HEK293 (cell line): ENCODE results near the gene LILRA6.

Experiments
- GLIS1 ChIP-seq: fragments of 450-650 bp; formaldehyde crosslinking; IDR thresholded peaks from 2 replicates; pipeline ENCODE4 v1.5.1; 2016; ENCODE audit warnings: missing biosample characterization, missing genetic modification characterization
- KLF17 ChIP-seq: fragments of 450-650 bp; formaldehyde crosslinking; IDR thresholded peaks from 2 replicates; pipeline ENCODE4 v1.5.1; 2016; ENCODE audit warnings: missing biosample characterization, missing genetic modification characterization
- KLF9 ChIP-seq: fragments of 450-650 bp; formaldehyde crosslinking; IDR thresholded peaks from 2 replicates; pipeline ENCODE4 v1.5.1; 2016; ENCODE audit warnings: missing biosample characterization, missing genetic modification characterization, low read depth
- MEIS1 ChIP-seq: sonication (generic); formaldehyde crosslinking; IDR thresholded peaks from 2 replicates; pipeline ENCODE4 v1.8.1; 2022; ENCODE audit warnings: missing genetic modification reagents, mild to moderate bottlenecking, borderline replicate concordance
- OVOL3 ChIP-seq: fragments of 450-650 bp; formaldehyde crosslinking; IDR thresholded peaks from 2 replicates; pipeline ENCODE4 v1.5.1; 2016; ENCODE audit warnings: missing biosample characterization, missing genetic modification characterization
- SP3 ChIP-seq: fragments of 450-650 bp; formaldehyde crosslinking; IDR thresholded peaks from 2 replicates; pipeline ENCODE4 v1.5.1; 2016; ENCODE audit warnings: missing biosample characterization, missing genetic modification characterization
- WT1 ChIP-seq: fragments of 450-650 bp; formaldehyde crosslinking; IDR thresholded peaks from 2 replicates; pipeline ENCODE4 v1.5.1; 2016; ENCODE audit warnings: missing biosample characterization, missing genetic modification characterization
- YY1 ChIP-seq: fragments of 450-650 bp; formaldehyde crosslinking; IDR thresholded peaks from 2 replicates; pipeline ENCODE4 v1.5.1; 2018; ENCODE audit warnings: missing biosample characterization, missing genetic modification characterization
- ZBTB48 ChIP-seq: fragments of 450-650 bp; formaldehyde crosslinking; IDR thresholded peaks from 2 replicates; pipeline ENCODE4 v1.5.1; 2016; ENCODE audit warnings: missing biosample characterization, missing genetic modification characterization
- ZFP37 ChIP-seq: fragments of 450-650 bp; formaldehyde crosslinking; IDR thresholded peaks from 2 replicates; pipeline ENCODE4 v1.5.1; 2016; ENCODE audit warnings: missing biosample characterization, missing genetic modification characterization
- ZNF146 ChIP-seq: fragments of 450-650 bp; formaldehyde crosslinking; IDR thresholded peaks from 2 replicates; pipeline ENCODE4 v1.5.1; 2016; ENCODE audit warnings: missing biosample characterization, missing genetic modification characterization
- ZNF16 ChIP-seq: fragments of 450-650 bp; formaldehyde crosslinking; IDR thresholded peaks from 2 replicates; pipeline ENCODE4 v1.5.1; 2016; ENCODE audit warnings: low read depth, missing biosample characterization, missing genetic modification characterization
- ZNF2 ChIP-seq: fragments of 450-650 bp; formaldehyde crosslinking; IDR thresholded peaks from 2 replicates; pipeline ENCODE4 v1.5.1; 2016; ENCODE audit warnings: missing biosample characterization, missing genetic modification characterization
- ZNF211 ChIP-seq: fragments of 450-650 bp; formaldehyde crosslinking; IDR thresholded peaks from 2 replicates; pipeline ENCODE4 v1.5.1; 2016; ENCODE audit warnings: low read depth, missing biosample characterization, missing genetic modification characterization
- ZNF24 ChIP-seq: fragments of 450-650 bp; formaldehyde crosslinking; IDR thresholded peaks from 2 replicates; pipeline ENCODE4 v1.5.1; 2016; ENCODE audit warnings: missing biosample characterization, missing genetic modification characterization
- ZNF423 ChIP-seq: fragments of 450-650 bp; formaldehyde crosslinking; IDR thresholded peaks from 2 replicates; pipeline ENCODE4 v1.5.1; 2016; ENCODE audit warnings: missing biosample characterization, missing genetic modification characterization
- ZNF530 ChIP-seq: fragments of 450-650 bp; formaldehyde crosslinking; IDR thresholded peaks from 2 replicates; pipeline ENCODE4 v1.5.1; 2016; ENCODE audit warnings: low read depth, missing biosample characterization, missing genetic modification characterization
- ZNF544 ChIP-seq: fragments of 450-650 bp; formaldehyde crosslinking; IDR thresholded peaks from 2 replicates; pipeline ENCODE4 v1.5.0; 2017; ENCODE audit warnings: missing biosample characterization, missing genetic modification characterization
- ZNF596 ChIP-seq: fragments of 450-650 bp; IDR thresholded peaks from 2 replicates; pipeline ENCODE4 v1.5.0; 2018; ENCODE audit warnings: missing biosample characterization, mild to moderate bottlenecking, missing genetic modification characterization, moderate library complexity
- ZNF664 ChIP-seq: fragments of 450-650 bp; formaldehyde crosslinking; IDR thresholded peaks from 2 replicates; pipeline ENCODE4 v1.5.1; 2016; ENCODE audit warnings: missing biosample characterization, missing genetic modification characterization
- ZNF677 ChIP-seq: fragments of 450-650 bp; IDR thresholded peaks from 2 replicates; pipeline ENCODE4 v1.5.0; 2018; ENCODE audit warnings: missing biosample characterization, mild to moderate bottlenecking, missing genetic modification characterization, moderate library complexity
- ZNF692 ChIP-seq: fragments of 450-650 bp; formaldehyde crosslinking; IDR thresholded peaks from 2 replicates; pipeline ENCODE4 v1.5.1; 2016; ENCODE audit warnings: missing biosample characterization, missing genetic modification characterization
- ZNF791 ChIP-seq: fragments of 450-650 bp; formaldehyde crosslinking; IDR thresholded peaks from 2 replicates; pipeline ENCODE4 v1.5.1; 2016; ENCODE audit warnings: missing biosample characterization, missing genetic modification characterization
- TF ChIP-seq, protein P1 (sequence below): fragments of 450-650 bp; formaldehyde crosslinking; conservative IDR thresholded peaks from 2 replicates; pipeline ENCODE4 v1.5.1; 2016; ENCODE audit warnings: low read depth, missing biosample characterization, missing genetic modification characterization
- TF ChIP-seq, protein P2 (sequence below): fragments of 450-650 bp; formaldehyde crosslinking; IDR thresholded peaks from 2 replicates; pipeline ENCODE4 v1.5.1; 2017; ENCODE audit warnings: missing biosample characterization, mild to moderate bottlenecking, missing genetic modification characterization, moderate library complexity
- TF ChIP-seq, protein P3 (sequence below): fragments of 450-650 bp; formaldehyde crosslinking; IDR thresholded peaks from 2 replicates; pipeline ENCODE4 v1.5.1; 2016; ENCODE audit warnings: missing biosample characterization, missing genetic modification characterization
- TF ChIP-seq, protein P4 (sequence below): fragments of 450-650 bp; formaldehyde crosslinking; IDR thresholded peaks from 2 replicates; pipeline ENCODE4 v1.5.1; 2016; ENCODE audit warnings: missing biosample characterization, missing genetic modification characterization

Gene LILRA6

DNA sequence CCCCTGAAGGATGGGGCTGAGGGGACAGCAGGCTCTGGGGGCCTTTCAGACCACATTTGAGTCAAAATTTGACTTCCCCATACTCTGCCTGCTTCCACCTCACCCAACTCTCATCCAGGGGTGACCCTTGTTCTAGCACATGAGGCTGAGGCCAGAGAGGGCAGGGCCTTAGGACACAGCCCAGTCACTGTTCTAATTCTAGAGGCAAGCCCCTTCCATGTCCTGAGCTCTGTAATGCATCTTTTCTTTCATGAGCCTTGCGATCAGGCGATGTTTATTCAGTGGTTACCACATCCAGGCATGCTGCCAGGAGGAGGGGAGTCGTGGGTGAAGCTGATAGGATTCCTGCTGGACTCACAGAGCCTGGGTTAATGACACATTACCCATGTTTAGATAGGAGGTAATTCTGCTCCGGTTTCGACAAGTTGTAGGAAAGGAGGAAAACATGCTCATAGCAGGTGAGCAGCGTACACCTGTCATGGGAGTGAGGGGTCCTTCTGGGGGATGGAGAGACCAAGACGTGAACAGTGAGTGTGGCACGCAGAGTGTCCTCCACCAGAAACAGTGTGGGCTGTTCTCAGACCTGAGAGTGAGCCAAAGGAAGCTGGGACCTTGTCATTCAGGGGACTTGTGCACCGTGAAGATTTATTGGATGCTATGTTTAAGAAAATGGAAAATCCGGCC is 32.6 kb downstream of the LILRA6 start (continued):
- no peak for TF ChIP-seq ZNF544 (tag by site-specific recombination)
- no peak for TF ChIP-seq ZBTB48 (tag by site-specific recombination)
- TF ChIP-seq ZNF596 (tag by site-specific recombination): peak; percentile 17; the same call in 1 of the 2 replicates
- no peak for TF ChIP-seq KLF17 (tag by site-specific recombination)
- TF ChIP-seq KLF9 (tag by site-specific recombination): no peak
- no peak for TF ChIP-seq ZNF16 (tag by site-specific recombination)
- TF ChIP-seq ZNF423: no peak
- TF ChIP-seq WT1: peak; percentile 74
- TF ChIP-seq, protein P1, sequence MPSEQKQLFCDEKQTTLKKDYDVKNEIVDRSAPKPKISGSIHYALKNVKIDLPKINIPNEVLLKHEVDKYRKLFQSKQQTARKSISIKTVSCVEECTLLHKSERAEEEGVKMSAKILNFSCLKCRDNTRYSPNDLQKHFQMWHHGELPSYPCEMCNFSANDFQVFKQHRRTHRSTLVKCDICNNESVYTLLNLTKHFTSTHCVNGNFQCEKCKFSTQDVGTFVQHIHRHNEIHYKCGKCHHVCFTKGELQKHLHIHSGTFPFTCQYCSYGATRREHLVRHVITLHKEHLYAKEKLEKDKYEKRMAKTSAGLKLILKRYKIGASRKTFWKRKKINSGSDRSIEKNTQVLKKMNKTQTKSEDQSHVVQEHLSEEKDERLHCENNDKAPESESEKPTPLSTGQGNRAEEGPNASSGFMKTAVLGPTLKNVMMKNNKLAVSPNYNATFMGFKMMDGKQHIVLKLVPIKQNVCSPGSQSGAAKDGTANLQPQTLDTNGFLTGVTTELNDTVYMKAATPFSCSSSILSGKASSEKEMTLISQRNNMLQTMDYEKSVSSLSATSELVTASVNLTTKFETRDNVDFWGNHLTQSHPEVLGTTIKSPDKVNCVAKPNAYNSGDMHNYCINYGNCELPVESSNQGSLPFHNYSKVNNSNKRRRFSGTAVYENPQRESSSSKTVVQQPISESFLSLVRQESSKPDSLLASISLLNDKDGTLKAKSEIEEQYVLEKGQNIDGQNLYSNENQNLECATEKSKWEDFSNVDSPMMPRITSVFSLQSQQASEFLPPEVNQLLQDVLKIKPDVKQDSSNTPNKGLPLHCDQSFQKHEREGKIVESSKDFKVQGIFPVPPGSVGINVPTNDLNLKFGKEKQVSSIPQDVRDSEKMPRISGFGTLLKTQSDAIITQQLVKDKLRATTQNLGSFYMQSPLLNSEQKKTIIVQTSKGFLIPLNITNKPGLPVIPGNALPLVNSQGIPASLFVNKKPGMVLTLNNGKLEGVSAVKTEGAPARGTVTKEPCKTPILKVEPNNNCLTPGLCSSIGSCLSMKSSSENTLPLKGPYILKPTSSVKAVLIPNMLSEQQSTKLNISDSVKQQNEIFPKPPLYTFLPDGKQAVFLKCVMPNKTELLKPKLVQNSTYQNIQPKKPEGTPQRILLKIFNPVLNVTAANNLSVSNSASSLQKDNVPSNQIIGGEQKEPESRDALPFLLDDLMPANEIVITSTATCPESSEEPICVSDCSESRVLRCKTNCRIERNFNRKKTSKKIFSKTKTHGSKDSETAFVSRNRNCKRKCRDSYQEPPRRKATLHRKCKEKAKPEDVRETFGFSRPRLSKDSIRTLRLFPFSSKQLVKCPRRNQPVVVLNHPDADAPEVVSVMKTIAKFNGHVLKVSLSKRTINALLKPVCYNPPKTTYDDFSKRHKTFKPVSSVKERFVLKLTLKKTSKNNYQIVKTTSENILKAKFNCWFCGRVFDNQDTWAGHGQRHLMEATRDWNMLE (tag by site-specific recombination): no peak
- TF ChIP-seq SP3 (tag by site-specific recombination): no peak
- TF ChIP-seq MEIS1 (CRISPR knock-in tag): no peak
- no peak for TF ChIP-seq ZNF146 (tag by site-specific recombination)
- TF ChIP-seq, protein P2, sequence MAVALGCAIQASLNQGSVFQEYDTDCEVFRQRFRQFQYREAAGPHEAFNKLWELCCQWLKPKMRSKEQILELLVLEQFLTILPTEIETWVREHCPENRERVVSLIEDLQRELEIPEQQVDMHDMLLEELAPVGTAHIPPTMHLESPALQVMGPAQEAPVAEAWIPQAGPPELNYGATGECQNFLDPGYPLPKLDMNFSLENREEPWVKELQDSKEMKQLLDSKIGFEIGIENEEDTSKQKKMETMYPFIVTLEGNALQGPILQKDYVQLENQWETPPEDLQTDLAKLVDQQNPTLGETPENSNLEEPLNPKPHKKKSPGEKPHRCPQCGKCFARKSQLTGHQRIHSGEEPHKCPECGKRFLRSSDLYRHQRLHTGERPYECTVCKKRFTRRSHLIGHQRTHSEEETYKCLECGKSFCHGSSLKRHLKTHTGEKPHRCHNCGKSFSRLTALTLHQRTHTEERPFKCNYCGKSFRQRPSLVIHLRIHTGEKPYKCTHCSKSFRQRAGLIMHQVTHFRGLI (tag by site-specific recombination): 0 out of 2 replicates have a peak, but pooled peaks have one; percentile 13
- no peak for TF ChIP-seq ZNF791 (tag by site-specific recombination)
- no peak for TF ChIP-seq GLIS1 (tag by site-specific recombination)
- no peak for TF ChIP-seq ZNF664 (tag by site-specific recombination)
- TF ChIP-seq ZNF677 (tag by site-specific recombination): no peak
- no peak for TF ChIP-seq ZNF2
- TF ChIP-seq ZNF211 (tag by site-specific recombination): no peak
- TF ChIP-seq ZFP37 (tag by site-specific recombination): no peak; the same call in 1 of the 2 replicates
- TF ChIP-seq OVOL3: no peak
- TF ChIP-seq ZNF692 (tag by site-specific recombination): no peak
- TF ChIP-seq ZNF24 (tag by site-specific recombination): no peak
- TF ChIP-seq, protein P3, sequence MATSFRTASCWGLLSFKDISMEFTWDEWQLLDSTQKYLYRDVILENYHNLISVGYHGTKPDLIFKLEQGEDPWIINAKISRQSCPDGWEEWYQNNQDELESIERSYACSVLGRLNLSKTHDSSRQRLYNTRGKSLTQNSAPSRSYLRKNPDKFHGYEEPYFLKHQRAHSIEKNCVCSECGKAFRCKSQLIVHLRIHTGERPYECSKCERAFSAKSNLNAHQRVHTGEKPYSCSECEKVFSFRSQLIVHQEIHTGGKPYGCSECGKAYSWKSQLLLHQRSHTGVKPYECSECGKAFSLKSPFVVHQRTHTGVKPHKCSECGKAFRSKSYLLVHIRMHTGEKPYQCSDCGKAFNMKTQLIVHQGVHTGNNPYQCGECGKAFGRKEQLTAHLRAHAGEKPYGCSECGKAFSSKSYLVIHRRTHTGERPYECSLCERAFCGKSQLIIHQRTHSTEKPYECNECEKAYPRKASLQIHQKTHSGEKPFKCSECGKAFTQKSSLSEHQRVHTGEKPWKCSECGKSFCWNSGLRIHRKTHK (tag by site-specific recombination): no peak
- no peak for TF ChIP-seq YY1 (tag by site-specific recombination)
- no peak for TF ChIP-seq ZNF530 (tag by site-specific recombination)
- TF ChIP-seq, protein P4, sequence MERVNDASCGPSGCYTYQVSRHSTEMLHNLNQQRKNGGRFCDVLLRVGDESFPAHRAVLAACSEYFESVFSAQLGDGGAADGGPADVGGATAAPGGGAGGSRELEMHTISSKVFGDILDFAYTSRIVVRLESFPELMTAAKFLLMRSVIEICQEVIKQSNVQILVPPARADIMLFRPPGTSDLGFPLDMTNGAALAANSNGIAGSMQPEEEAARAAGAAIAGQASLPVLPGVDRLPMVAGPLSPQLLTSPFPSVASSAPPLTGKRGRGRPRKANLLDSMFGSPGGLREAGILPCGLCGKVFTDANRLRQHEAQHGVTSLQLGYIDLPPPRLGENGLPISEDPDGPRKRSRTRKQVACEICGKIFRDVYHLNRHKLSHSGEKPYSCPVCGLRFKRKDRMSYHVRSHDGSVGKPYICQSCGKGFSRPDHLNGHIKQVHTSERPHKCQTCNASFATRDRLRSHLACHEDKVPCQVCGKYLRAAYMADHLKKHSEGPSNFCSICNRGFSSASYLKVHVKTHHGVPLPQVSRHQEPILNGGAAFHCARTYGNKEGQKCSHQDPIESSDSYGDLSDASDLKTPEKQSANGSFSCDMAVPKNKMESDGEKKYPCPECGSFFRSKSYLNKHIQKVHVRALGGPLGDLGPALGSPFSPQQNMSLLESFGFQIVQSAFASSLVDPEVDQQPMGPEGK (tag by site-specific recombination): no peak; the same call in 1 of the 2 replicates
